Liver (tissue), 9 donors: Measurements from ENCODE around the gene MAN2C1. TPM values are rescaled to one million over a fixed set of nuclear protein-coding genes. Genes with fewer than 3 reads are reported as not detected.

Source experiments
- DNase-seq: peaks from one replicate; pipeline ENCODE4 v3.0.0-alpha.2; 2017; ENCODE audit warnings: low spot score
- H3K27ac ChIP-seq, 2 donors: one replicate each; pipeline ENCODE4 v1.7.0; 2013; ENCODE audit warnings: inconsistent platforms in 2 of 2, low read length in 2 of 2, control low read depth in 1 of 2, low read depth in 1 of 2, mild to moderate bottlenecking in 1 of 2
- H3K27me3 ChIP-seq, 4 donors: one replicate each; pipeline versions ENCODE4 v1.6.1 to v1.7.0; 2013; ENCODE audit warnings: low read length in 3 of 4, inconsistent platforms in 1 of 4, mild to moderate bottlenecking in 1 of 4, moderate library complexity in 1 of 4; ENCODE audit not compliant: control insufficient read depth in 4 of 4, insufficient read depth in 4 of 4
- H3K36me3 ChIP-seq, 4 donors: one replicate each; pipeline versions ENCODE4 v1.6.1 to v1.7.0; 2013; ENCODE audit warnings: low read length in 3 of 4, mild to moderate bottlenecking in 3 of 4, low read depth in 1 of 4, moderate library complexity in 1 of 4; ENCODE audit not compliant: control insufficient read depth in 4 of 4, insufficient read depth in 3 of 4
- H3K4me1 ChIP-seq, 4 donors: one replicate each; pipeline versions ENCODE4 v1.6.1 to v1.7.0; 2013; ENCODE audit warnings: low read length in 3 of 4, mild to moderate bottlenecking in 3 of 4, moderate library complexity in 1 of 4; ENCODE audit not compliant: control insufficient read depth in 4 of 4, insufficient read depth in 4 of 4
- H3K4me3 ChIP-seq, 3 donors: one replicate each; pipeline versions ENCODE4 v1.6.1 to v1.7.0; 2013; ENCODE audit warnings: low read length in 3 of 3, control low read depth in 1 of 3, low read depth in 1 of 3, mild to moderate bottlenecking in 1 of 3
- H3K9ac ChIP-seq, 2 donors: one replicate each; pipeline ENCODE4 v1.7.0; 2013; ENCODE audit warnings: low read length in 2 of 2, mild to moderate bottlenecking in 2 of 2, moderate library complexity in 2 of 2, control low read depth in 1 of 2, low read depth in 1 of 2
- H3K9me3 ChIP-seq, 4 donors: one replicate each; pipeline versions ENCODE4 v1.6.1 to v1.7.0; 2013; ENCODE audit warnings: low read length in 3 of 4; ENCODE audit not compliant: control insufficient read depth in 4 of 4
- ATF3 ChIP-seq: IDR thresholded peaks from 2 replicates; pipeline ENCODE4 v1.6.1; 2016; ENCODE audit warnings: antibody characterized with exemption
- CTCF ChIP-seq: fragments of 150-350 bp; IDR thresholded peaks from 2 replicates; pipeline ENCODE4 v1.5.1; 2017; ENCODE audit warnings: improper control_type of control experiment, low read depth, low read length; ENCODE audit not compliant: missing input control
- EGR1 ChIP-seq, 2 donors: IDR thresholded peaks; 2 replicates each; pipeline ENCODE4 v1.6.1; 2016 to 2018; ENCODE audit warnings: antibody characterized with exemption in 2 of 2, low read depth in 2 of 2
- FOXA1 ChIP-seq: IDR thresholded peaks from 2 replicates; pipeline ENCODE4 v1.6.1; 2016; ENCODE audit warnings: antibody characterized with exemption
- FOXA2 ChIP-seq: IDR thresholded peaks from 2 replicates; pipeline ENCODE4 v1.6.1; 2016; ENCODE audit warnings: antibody characterized with exemption
- HNF4A ChIP-seq, 2 donors: conservative IDR thresholded peaks; 2 replicates each; pipeline ENCODE4 v1.6.1; 2016; ENCODE audit warnings: antibody characterized with exemption in 2 of 2, mild to moderate bottlenecking in 2 of 2
- HNF4G ChIP-seq: IDR thresholded peaks from 2 replicates; pipeline ENCODE4 v1.6.1; 2016; ENCODE audit warnings: antibody characterized with exemption
- JUND ChIP-seq, 2 donors: IDR thresholded peaks; 2 replicates each; pipeline ENCODE4 v1.6.1; 2016; ENCODE audit warnings: antibody characterized with exemption in 2 of 2
- MAX ChIP-seq: IDR thresholded peaks from 2 replicates; pipeline ENCODE4 v1.6.1; 2016; ENCODE audit warnings: antibody characterized with exemption
- NR2F2 ChIP-seq: IDR thresholded peaks from 2 replicates; pipeline ENCODE4 v1.6.1; 2016; ENCODE audit warnings: antibody characterized with exemption
- RAD21 ChIP-seq, 2 donors: IDR thresholded peaks; 2 replicates each; pipeline ENCODE4 v1.6.1; 2016; ENCODE audit warnings: antibody characterized with exemption in 2 of 2, mild to moderate bottlenecking in 2 of 2
- REST ChIP-seq: IDR thresholded peaks from 2 replicates; pipeline ENCODE4 v1.6.1; 2016; ENCODE audit warnings: antibody characterized with exemption, mild to moderate bottlenecking
- RXRA ChIP-seq, 2 donors: IDR thresholded peaks; 2 replicates each; pipeline ENCODE4 v1.6.1; 2017 to 2018; ENCODE audit warnings: antibody characterized with exemption in 2 of 2, mild to moderate bottlenecking in 1 of 2
- SP1 ChIP-seq: IDR thresholded peaks from 2 replicates; pipeline ENCODE4 v1.6.1; 2018; ENCODE audit warnings: antibody characterized with exemption, mild to moderate bottlenecking
- TAF1 ChIP-seq: conservative IDR thresholded peaks from 2 replicates; pipeline ENCODE4 v1.6.1; 2016; ENCODE audit warnings: antibody characterized with exemption, mild to moderate bottlenecking
- YY1 ChIP-seq: IDR thresholded peaks from 2 replicates; pipeline ENCODE4 v1.6.1; 2016; ENCODE audit warnings: antibody characterized with exemption, mild to moderate bottlenecking
- WGBS: extraction: QIAGEN DNeasy Blood & Tissue Kit; methylation state at CpG from one replicate; pipeline ENCODE4 v1.1.7; 2013; 5-methylcytosine and 5-hydroxymethylcytosine counted together
- polyA plus RNA-seq, 2 donors: library from polyadenylated mRNA; stranded (reverse) in 1 of 2; unstranded in 1 of 2; fragments of 200-250 nt in 1 of 2; fragments of >200 nt in 1 of 2; fragmentation: Nextera tagmentation in 1 of 2; extraction: Ambion mirVana in 1 of 2; gene quantifications; one replicate each; pipeline versions ENCODE4 v1.2.1 to v1.2.3, GENCODE V29; 2013 to 2015
- total RNA-seq, 2 donors: library from RNA; depleted of rRNA; stranded (reverse); fragments of >200 nt; gene quantifications; one replicate each; pipeline ENCODE4 v1.2.3, GENCODE V29; 2014
- donor health status: healthy.
- donor health status: healthy.
- donor health status: healthy.
- donor health status: healthy.
- donor health status: healthy.

The MAN2C1 gene
- total and polyA plus RNA-seq, 4 donors, result 44.3 to 143 (median 59.6) TPM

- DNase-seq, result no peak
- H3K4me3 ChIP-seq, result no peak overlapping the region
- no peak overlapping the region for H3K9ac ChIP-seq
- no peaks in the 10 kb centered on the region for H3K36me3 ChIP-seq
- H3K4me1 ChIP-seq, result no peaks in the 10 kb centered on the region
- 90% methylated on average over 5 of the region's 5 CpGs for WGBS
- TF ChIP-seq FOXA2 (no peak), FOXA1 (no peak), CTCF (no peak), EGR1 (IDR thresholded peaks at IDR 0.05; ENCODE audit: low read depth in 2 of 2) (no peak), JUND (IDR thresholded peaks at IDR 0.05) (no peak), REST (no peak), HNF4A (conservative IDR thresholded peaks at IDR 0.05) (no peak), SP1 (no peak), NR2F2 (no peak), YY1 (no peak), MAX (no peak), RXRA (IDR thresholded peaks at IDR 0.05) (no peak)
- no peaks in the 10 kb centered on the region for H3K27me3 ChIP-seq
- H3K27ac ChIP-seq, result no peak overlapping the region
- H3K9me3 ChIP-seq, result no peaks in the 10 kb centered on the region
These were observed 53.7 kb downstream of the MAN2C1 start for GRCh38 chr15:75314552-75315290.

GRCh38 chr15:75313116-75313845 lies 55.1 kb downstream of the MAN2C1 start:
- no peak for TF ChIP-seq ATF3
- TF ChIP-seq FOXA1, result no peak
- TF ChIP-seq RAD21 (IDR thresholded peaks at IDR 0.05), result no peak
- TF ChIP-seq EGR1 (IDR thresholded peaks at IDR 0.05; ENCODE audit: low read depth in 2 of 2), result no peak
- no peak for TF ChIP-seq JUND (IDR thresholded peaks at IDR 0.05)
- TF ChIP-seq HNF4G, result no peak
- TF ChIP-seq NR2F2, result no peak
- no peak for TF ChIP-seq RXRA (IDR thresholded peaks at IDR 0.05)
- TF ChIP-seq TAF1, result no peak
- no peak for TF ChIP-seq YY1
- TF ChIP-seq CTCF, result no peak
- no peak for TF ChIP-seq REST
- TF ChIP-seq FOXA2, result no peak
- TF ChIP-seq SP1, result no peak
- no peak for TF ChIP-seq MAX
- Histone ChIP-seq H3K9me3 (no peaks in the 10 kb centered on the region), H3K36me3 (no peaks in the 10 kb centered on the region), H3K4me3 (no peak overlapping the region), H3K27me3 (no peaks in the 10 kb centered on the region), H3K4me1 (no peaks in the 10 kb centered on the region), H3K9ac (no peak overlapping the region), H3K27ac (no peak overlapping the region)
- DNase-seq, result no peak
- WGBS, result 90% methylated on average over 13 of the region's 13 CpGs
